ENCODE data around the gene TMEM221. TPM values are rescaled to one million over a fixed set of nuclear protein-coding genes. Genes with fewer than 3 reads are reported as not detected.

The TMEM221 gene
- total RNA-seq, 2 donors from 2014 or later = not detected

- H3K36me3 Mint-ChIP-seq (ENCODE audit: low read depth) = no peaks in the 10 kb centered on the region
- DNase-seq = no peak
- peaks cover 7% of the 10 kb centered on the region for H3K4me1 Mint-ChIP-seq
- no peak for ATAC-seq
- H3K27ac Mint-ChIP-seq = no peak overlapping the region
- no peaks in the 10 kb centered on the region for H3K9me3 ChIP-seq (ENCODE audit: control insufficient read depth, low read length, poor library complexity, severe bottlenecking)
- H3K27me3 Mint-ChIP-seq = peaks cover 7% of the 10 kb centered on the region
- peak overlapping the region; percentile 72 for H3K4me3 Mint-ChIP-seq
Observed at GRCh38 chr19:17447704-17448130, 751 bp downstream of the TMEM221 start.

GRCh38 chr19:17445526-17446165, 2.8 kb downstream of the TMEM221 start:
- Mint-ChIP-seq H3K4me1 (peaks cover 7% of the 10 kb centered on the region), H3K36me3 (ENCODE audit: low read depth) (no peaks in the 10 kb centered on the region), H3K27ac (no peak overlapping the region), H3K4me3 (no peak overlapping the region), H3K27me3 (peaks cover 7% of the 10 kb centered on the region)
- no peaks in the 10 kb centered on the region for H3K9me3 ChIP-seq (ENCODE audit: control insufficient read depth, low read length, poor library complexity, severe bottlenecking)
- DNase-seq = no peak
- no peak for ATAC-seq

GRCh38 chr19:17441241-17442021, 7.0 kb downstream of the TMEM221 start:
- no peaks in the 10 kb centered on the region for H3K9me3 ChIP-seq (ENCODE audit: control insufficient read depth, low read length, poor library complexity, severe bottlenecking)
- Mint-ChIP-seq H3K4me3 (no peak overlapping the region), H3K27ac (no peak overlapping the region), H3K4me1 (no peaks in the 10 kb centered on the region), H3K27me3 (no peaks in the 10 kb centered on the region), H3K36me3 (ENCODE audit: low read depth) (no peaks in the 10 kb centered on the region)
- ATAC-seq (no peak), DNase-seq (no peak)

- H3K4me1 Mint-ChIP-seq = no peaks in the 10 kb centered on the region
- H3K4me3 Mint-ChIP-seq = no peak overlapping the region
- H3K27ac Mint-ChIP-seq = no peak overlapping the region
- DNase-seq (no peak), ATAC-seq (no peak)
- no peaks in the 10 kb centered on the region for H3K9me3 ChIP-seq (ENCODE audit: control insufficient read depth, low read length, poor library complexity, severe bottlenecking)
- H3K36me3 Mint-ChIP-seq (ENCODE audit: low read depth) = no peaks in the 10 kb centered on the region
- no peaks in the 10 kb centered on the region for H3K27me3 Mint-ChIP-seq
Observed at GRCh38 chr19:17436874-17437267, 11.6 kb downstream of the TMEM221 start.

- no peaks in the 10 kb centered on the region for H3K27me3 Mint-ChIP-seq
- no peaks in the 10 kb centered on the region for H3K4me1 Mint-ChIP-seq
- no peak overlapping the region for H3K27ac Mint-ChIP-seq
- no peak for ATAC-seq
- no peaks in the 10 kb centered on the region for H3K9me3 ChIP-seq (ENCODE audit: control insufficient read depth, low read length, poor library complexity, severe bottlenecking)
- H3K36me3 Mint-ChIP-seq (ENCODE audit: low read depth) = no peaks in the 10 kb centered on the region
- no peak overlapping the region for H3K4me3 Mint-ChIP-seq
- DNase-seq = no peak
Observed at GRCh38 chr19:17436094-17436873, 12.2 kb downstream of the TMEM221 start.

- Mint-ChIP-seq H3K4me1 (no peaks in the 10 kb centered on the region), H3K36me3 (ENCODE audit: low read depth) (no peaks in the 10 kb centered on the region), H3K27ac (no peak overlapping the region), H3K4me3 (no peak overlapping the region), H3K27me3 (no peaks in the 10 kb centered on the region)
- no peaks in the 10 kb centered on the region for H3K9me3 ChIP-seq (ENCODE audit: control insufficient read depth, low read length, poor library complexity, severe bottlenecking)
- DNase-seq (no peak), ATAC-seq (no peak)
Observed at GRCh38 chr19:17435218-17435617, 13.2 kb downstream of the TMEM221 start.

GRCh38 chr19:17431417-17431816, 17.1 kb downstream of the TMEM221 start:
- DNase-seq (no peak), ATAC-seq (no peak)
- Mint-ChIP-seq H3K36me3 (ENCODE audit: low read depth) (no peaks in the 10 kb centered on the region), H3K4me3 (no peak overlapping the region), H3K27me3 (no peaks in the 10 kb centered on the region), H3K27ac (no peak overlapping the region), H3K4me1 (no peaks in the 10 kb centered on the region)
- H3K9me3 ChIP-seq (ENCODE audit: control insufficient read depth, low read length, poor library complexity, severe bottlenecking) = no peaks in the 10 kb centered on the region

- H3K4me1 Mint-ChIP-seq = peaks cover 3% of the 10 kb centered on the region
- no peaks in the 10 kb centered on the region for H3K27me3 Mint-ChIP-seq
- H3K9me3 ChIP-seq (ENCODE audit: control insufficient read depth, low read length, poor library complexity, severe bottlenecking) = no peaks in the 10 kb centered on the region
- no peak overlapping the region for H3K4me3 Mint-ChIP-seq
- DNase-seq = no peak
- no peak overlapping the region for H3K27ac Mint-ChIP-seq
- ATAC-seq = no peak
- no peaks in the 10 kb centered on the region for H3K36me3 Mint-ChIP-seq (ENCODE audit: low read depth)
Observed at GRCh38 chr19:17429641-17430113, 18.8 kb downstream of the TMEM221 start.

GRCh38 chr19:17424743-17425365, 23.6 kb downstream of the TMEM221 start:
- H3K9me3 ChIP-seq (ENCODE audit: control insufficient read depth, low read length, poor library complexity, severe bottlenecking) = no peaks in the 10 kb centered on the region
- Mint-ChIP-seq H3K36me3 (ENCODE audit: low read depth) (peaks cover 2% of the 10 kb centered on the region), H3K4me1 (peaks cover 18% of the 10 kb centered on the region), H3K27me3 (no peaks in the 10 kb centered on the region), H3K27ac (no peak overlapping the region), H3K4me3 (no peak overlapping the region)
- no peak for DNase-seq
- ATAC-seq = peak; percentile 62

GRCh38 chr19:17423429-17424208, 24.8 kb downstream of the TMEM221 start:
- peaks cover 2% of the 10 kb centered on the region for H3K36me3 Mint-ChIP-seq (ENCODE audit: low read depth)
- DNase-seq (no peak), ATAC-seq (no peak)
- H3K4me3 Mint-ChIP-seq = no peak overlapping the region
- no peaks in the 10 kb centered on the region for H3K9me3 ChIP-seq (ENCODE audit: control insufficient read depth, low read length, poor library complexity, severe bottlenecking)
- no peak overlapping the region for H3K27ac Mint-ChIP-seq
- H3K27me3 Mint-ChIP-seq = no peaks in the 10 kb centered on the region
- peaks cover 20% of the 10 kb centered on the region for H3K4me1 Mint-ChIP-seq

- Mint-ChIP-seq H3K36me3 (ENCODE audit: low read depth) (peaks cover 2% of the 10 kb centered on the region), H3K4me3 (no peak overlapping the region), H3K27me3 (no peaks in the 10 kb centered on the region), H3K27ac (no peak overlapping the region), H3K4me1 (peaks cover 20% of the 10 kb centered on the region)
- no peaks in the 10 kb centered on the region for H3K9me3 ChIP-seq (ENCODE audit: control insufficient read depth, low read length, poor library complexity, severe bottlenecking)
- DNase-seq (no peak), ATAC-seq (no peak)
Observed at GRCh38 chr19:17421942-17422341, 26.5 kb downstream of the TMEM221 start.

- DNase-seq = no peak
- Mint-ChIP-seq H3K4me3 (peak overlapping the region; percentile 90), H3K27me3 (no peaks in the 10 kb centered on the region), H3K27ac (peak overlapping the region; percentile 43), H3K4me1 (peaks cover 22% of the 10 kb centered on the region), H3K36me3 (ENCODE audit: low read depth) (peaks cover 4% of the 10 kb centered on the region)
- no peak for ATAC-seq
- H3K9me3 ChIP-seq (ENCODE audit: control insufficient read depth, low read length, poor library complexity, severe bottlenecking) = no peaks in the 10 kb centered on the region
Observed at GRCh38 chr19:17420475-17420924, 28.0 kb downstream of the TMEM221 start.

Measured in T-helper 17 cell (primary cell).